ENCODE measurements around the gene CYTH3.
"Not testable (repeated sequence)": the region's sequence is repeated elsewhere in the genome, so short reads cannot be mapped to it uniquely, and the experiment has no call there.

CYTH3 gene

GRCh38 chr7:6227294-6227846, 45.1 kb downstream of the CYTH3 start:
- DNase-seq: no peak

GRCh38 chr7:6226194-6226799, 46.1 kb downstream of the CYTH3 start:
- DNase-seq: no peak

GRCh38 chr7:6223411-6223810, 49.0 kb downstream of the CYTH3 start:
- DNase-seq: not testable (repeated sequence)

GRCh38 chr7:6223010-6223409, 49.4 kb downstream of the CYTH3 start:
- DNase-seq: not testable (repeated sequence)

GRCh38 chr7:6221340-6222319, 50.8 kb downstream of the CYTH3 start:
- no peak for DNase-seq

GRCh38 chr7:6218329-6218728, 54.1 kb downstream of the CYTH3 start:
- DNase-seq: no peak

- no peak for DNase-seq
Measured at GRCh38 chr7:6212008-6212407, 60.4 kb downstream of the CYTH3 start.

- no peak for DNase-seq
Measured at GRCh38 chr7:6210621-6211372, 61.6 kb downstream of the CYTH3 start.

GRCh38 chr7:6209340-6209739, 63.1 kb downstream of the CYTH3 start:
- no peak for DNase-seq

- no peak for DNase-seq
Measured at GRCh38 chr7:6208573-6209328, 63.7 kb downstream of the CYTH3 start.

GRCh38 chr7:6205971-6206660, 66.3 kb downstream of the CYTH3 start:
- DNase-seq: no peak

GRCh38 chr7:6203381-6203780, 69.0 kb downstream of the CYTH3 start:
- DNase-seq: no peak

- DNase-seq: no peak
Measured at GRCh38 chr7:6202117-6202516, 70.3 kb downstream of the CYTH3 start.

- no peak for DNase-seq
Measured at GRCh38 chr7:6200971-6201370, 71.5 kb downstream of the CYTH3 start.

GRCh38 chr7:6198689-6199595, 73.5 kb downstream of the CYTH3 start:
- DNase-seq: no peak

GRCh38 chr7:6197801-6198551, 74.4 kb downstream of the CYTH3 start:
- no peak for DNase-seq

GRCh38 chr7:6193709-6194108, 78.7 kb downstream of the CYTH3 start:
- DNase-seq: no peak

GRCh38 chr7:6190563-6190962, 81.9 kb downstream of the CYTH3 start:
- not testable (repeated sequence) for DNase-seq

- no peak for DNase-seq
Measured at GRCh38 chr7:6188389-6188788, 84.0 kb downstream of the CYTH3 start.

GRCh38 chr7:6186577-6186976, 85.8 kb downstream of the CYTH3 start:
- no peak for DNase-seq

Measured in NCI-H526 treated with DMSO at 0.1 percent for 48 hours (cell line).